ENCODE measurements around the gene MACROD1.

GRCh38 chr11:64055077-64055476 lies 110.8 kb downstream of the MACROD1 start:
- TF ChIP-seq POLR2A (IDR thresholded peaks at IDR 0.05), result no peak
- TF ChIP-seq CTCF (IDR thresholded peaks at IDR 0.05), result no peak

Data from Peyer's patch (tissue), 4 donors.